HG02763 (cell line): ENCODE results near the gene IL31.
"Not testable (repeated sequence)": the region's sequence is repeated elsewhere in the genome, so short reads cannot be mapped to it uniquely, and the experiment has no call there.

ENCODE experiments used
- ATAC-seq: cut with Tn5 transposase; IDR thresholded peaks from one replicate; pipeline ENCODE4 v1.9.1; 2021; ENCODE audit warnings: mild to moderate bottlenecking, moderate library complexity; ENCODE audit not compliant: unreplicated experiment

The IL31 gene

GRCh38 chr12:122174155-122174845 lies at the start of gene IL31:
Gene IL31 (minus strand): TSS chr12:122174221. CDS start chr12:122174172, 49 bp downstream.
- no peak for ATAC-seq

- no peak for ATAC-seq
These were observed 42.4 kb upstream of the IL31 start for GRCh38 chr12:122216445-122216844.

- no peak for ATAC-seq
These were observed 41.8 kb upstream of the IL31 start for GRCh38 chr12:122215771-122216170.

GRCh38 chr12:122208073-122208820 lies 34.2 kb upstream of the IL31 start:
- no peak for ATAC-seq

GRCh38 chr12:122207391-122207790 lies 33.4 kb upstream of the IL31 start:
- no peak for ATAC-seq

- no peak for ATAC-seq
These were observed 33.0 kb upstream of the IL31 start for GRCh38 chr12:122206976-122207375.

GRCh38 chr12:122206111-122206881 lies 32.3 kb upstream of the IL31 start:
- no peak for ATAC-seq

- ATAC-seq = no peak
These were observed 31.3 kb upstream of the IL31 start for GRCh38 chr12:122205053-122205925.

GRCh38 chr12:122204167-122205052 lies 30.4 kb upstream of the IL31 start:
- ATAC-seq = no peak

GRCh38 chr12:122203301-122204166 lies 29.5 kb upstream of the IL31 start, which contains the start of gene B3GNT4:
Gene B3GNT4 (plus strand): TSS chr12:122203709. CDS start chr12:122204619, 910 bp downstream.
- no peak for ATAC-seq

- not testable (repeated sequence) for ATAC-seq
These were observed 28.8 kb upstream of the IL31 start for GRCh38 chr12:122202811-122203210.

GRCh38 chr12:122202017-122202416 lies 28.0 kb upstream of the IL31 start:
- ATAC-seq = no peak

GRCh38 chr12:122201381-122201780 lies 27.4 kb upstream of the IL31 start:
- ATAC-seq = no peak

- no peak for ATAC-seq
These were observed 26.6 kb upstream of the IL31 start for GRCh38 chr12:122200541-122201175.

- ATAC-seq = no peak
These were observed 25.7 kb upstream of the IL31 start for GRCh38 chr12:122199484-122200355.

- no peak for ATAC-seq
These were observed 23.6 kb upstream of the IL31 start for GRCh38 chr12:122197612-122197966.

GRCh38 chr12:122195405-122195804 lies 21.4 kb upstream of the IL31 start:
- no peak for ATAC-seq
